Activated T-cell treated with anti-CD3 and anti-CD28 coated beads, Interleukin-2, amount 50 U/mL, for 24 hours (primary cell): ENCODE data around the gene ATP2C2.
A peak's percentile ranks its signal among the peaks of the same experiment; 100 is the strongest.

Source experiments
- DNase-seq: peaks from one replicate; pipeline ENCODE4 v3.0.0-alpha.2; 2020
- H3K27ac Mint-ChIP-seq: 2 replicates; pipeline ENCODE4 v1.8.0; 2020; ENCODE audit warnings: mild to moderate bottlenecking, mixed read lengths
- H3K27me3 Mint-ChIP-seq: 2 replicates; pipeline ENCODE4 v1.8.0; 2020; ENCODE audit warnings: mixed read lengths
- H3K36me3 Mint-ChIP-seq: 2 replicates; pipeline ENCODE4 v1.8.0; 2020; ENCODE audit warnings: low read depth, mixed read lengths
- H3K4me1 Mint-ChIP-seq: 2 replicates; pipeline ENCODE4 v1.8.0; 2020; ENCODE audit warnings: low read depth, mixed read lengths
- H3K4me3 Mint-ChIP-seq: 2 replicates; pipeline ENCODE4 v1.8.0; 2020; ENCODE audit warnings: mild to moderate bottlenecking, moderate library complexity, mixed read lengths
- H3K9me3 Mint-ChIP-seq: 2 replicates; pipeline ENCODE4 v1.8.0; 2020; ENCODE audit warnings: mixed read lengths

ATP2C2 gene

GRCh38 chr16:84496991-84497390 is 128.7 kb downstream of the ATP2C2 start:
- Mint-ChIP-seq H3K27ac (no peak overlapping the region), H3K36me3 (peaks cover 48% of the 10 kb centered on the region), H3K9me3 (peaks cover 5% of the 10 kb centered on the region), H3K4me3 (no peak overlapping the region), H3K4me1 (peaks cover 1% of the 10 kb centered on the region), H3K27me3 (no peaks in the 10 kb centered on the region)
- no peak for DNase-seq

DNA sequence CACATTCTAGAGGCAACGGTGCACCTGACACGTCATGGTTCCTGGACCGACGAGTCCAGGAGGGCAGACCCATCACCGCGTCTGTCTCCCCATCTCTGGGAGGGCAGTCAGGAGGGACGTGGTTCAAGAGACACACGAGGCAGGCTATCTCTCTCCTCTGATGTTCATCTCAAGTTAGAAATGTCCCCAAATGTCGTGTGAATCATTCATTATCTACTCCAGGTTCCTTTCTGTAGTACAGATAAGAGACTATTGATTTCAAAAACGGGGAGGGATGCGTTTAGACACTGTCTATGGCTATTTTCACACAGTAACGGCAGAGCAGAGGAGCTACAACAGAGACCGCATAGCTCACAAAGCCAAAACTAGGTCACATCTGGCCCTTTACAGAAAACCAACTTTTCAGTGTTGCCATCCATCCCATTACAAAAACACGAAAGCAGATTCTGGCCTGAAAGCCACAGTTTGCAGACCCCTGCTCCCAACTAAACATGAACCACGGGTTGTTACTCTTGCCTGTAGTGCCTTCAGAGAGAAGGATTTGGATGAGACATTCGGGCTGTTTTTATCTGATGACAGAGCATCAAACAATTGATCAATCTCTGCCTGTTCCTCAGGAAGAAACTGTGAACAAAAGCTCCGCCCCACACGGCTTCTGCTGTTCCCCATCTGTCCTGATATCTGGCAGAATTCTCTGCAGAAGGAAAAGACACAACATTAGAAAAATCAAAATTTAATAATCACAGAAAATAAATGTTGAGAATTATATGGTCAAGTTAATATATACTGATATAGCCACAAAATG is 129.3 kb downstream of the ATP2C2 start:
- Mint-ChIP-seq H3K4me1 (peaks cover 1% of the 10 kb centered on the region), H3K9me3 (peaks cover 5% of the 10 kb centered on the region), H3K4me3 (no peak overlapping the region), H3K27me3 (no peaks in the 10 kb centered on the region), H3K36me3 (peaks cover 48% of the 10 kb centered on the region), H3K27ac (no peak overlapping the region)
- DNase-seq, result peak; percentile 7

- Mint-ChIP-seq H3K36me3 (peaks cover 43% of the 10 kb centered on the region), H3K9me3 (peaks cover 1% of the 10 kb centered on the region), H3K27me3 (no peaks in the 10 kb centered on the region), H3K4me3 (no peak overlapping the region), H3K27ac (no peak overlapping the region), H3K4me1 (peaks cover 1% of the 10 kb centered on the region)
- DNase-seq, result no peak
Observed at GRCh38 chr16:84498223-84498610, 129.9 kb downstream of the ATP2C2 start.

- Mint-ChIP-seq H3K27ac (no peak overlapping the region), H3K9me3 (no peaks in the 10 kb centered on the region), H3K4me3 (no peak overlapping the region), H3K36me3 (peaks cover 37% of the 10 kb centered on the region), H3K4me1 (peaks cover 6% of the 10 kb centered on the region), H3K27me3 (no peaks in the 10 kb centered on the region)
- peak; percentile 9 for DNase-seq
Observed at GRCh38 chr16:84498859-84499620, 130.7 kb downstream of the ATP2C2 start.

DNA sequence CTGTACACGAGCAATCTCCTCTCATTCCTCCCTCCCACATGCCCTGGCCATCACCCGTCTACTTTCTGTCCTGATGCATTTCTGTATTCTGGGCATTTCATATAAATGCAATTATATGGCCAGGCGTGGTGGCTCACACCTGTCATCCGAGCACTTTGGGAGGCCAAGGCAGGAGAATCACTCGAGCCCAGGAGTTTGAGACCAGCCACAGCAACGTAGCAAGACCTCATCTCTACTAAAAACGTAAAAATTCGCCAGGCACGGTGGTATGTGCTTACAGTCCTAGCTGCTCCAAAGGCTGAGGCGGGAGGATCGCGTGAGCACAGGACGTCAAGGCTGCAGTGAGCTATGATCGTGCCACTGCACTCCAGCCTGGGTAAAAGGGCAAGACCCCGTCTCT is 131.3 kb downstream of the ATP2C2 start:
- no peak overlapping the region for H3K4me3 Mint-ChIP-seq
- no peak overlapping the region for H3K27ac Mint-ChIP-seq
- H3K4me1 Mint-ChIP-seq, result peaks cover 8% of the 10 kb centered on the region
- H3K27me3 Mint-ChIP-seq, result no peaks in the 10 kb centered on the region
- DNase-seq, result peak; percentile 11
- H3K36me3 Mint-ChIP-seq, result peaks cover 32% of the 10 kb centered on the region
- no peaks in the 10 kb centered on the region for H3K9me3 Mint-ChIP-seq

- Mint-ChIP-seq H3K27ac (no peak overlapping the region), H3K36me3 (peaks cover 26% of the 10 kb centered on the region), H3K4me3 (no peak overlapping the region), H3K4me1 (peaks cover 16% of the 10 kb centered on the region), H3K9me3 (no peaks in the 10 kb centered on the region), H3K27me3 (no peaks in the 10 kb centered on the region)
- no peak for DNase-seq
Observed at GRCh38 chr16:84500531-84500930, 132.2 kb downstream of the ATP2C2 start.

DNA sequence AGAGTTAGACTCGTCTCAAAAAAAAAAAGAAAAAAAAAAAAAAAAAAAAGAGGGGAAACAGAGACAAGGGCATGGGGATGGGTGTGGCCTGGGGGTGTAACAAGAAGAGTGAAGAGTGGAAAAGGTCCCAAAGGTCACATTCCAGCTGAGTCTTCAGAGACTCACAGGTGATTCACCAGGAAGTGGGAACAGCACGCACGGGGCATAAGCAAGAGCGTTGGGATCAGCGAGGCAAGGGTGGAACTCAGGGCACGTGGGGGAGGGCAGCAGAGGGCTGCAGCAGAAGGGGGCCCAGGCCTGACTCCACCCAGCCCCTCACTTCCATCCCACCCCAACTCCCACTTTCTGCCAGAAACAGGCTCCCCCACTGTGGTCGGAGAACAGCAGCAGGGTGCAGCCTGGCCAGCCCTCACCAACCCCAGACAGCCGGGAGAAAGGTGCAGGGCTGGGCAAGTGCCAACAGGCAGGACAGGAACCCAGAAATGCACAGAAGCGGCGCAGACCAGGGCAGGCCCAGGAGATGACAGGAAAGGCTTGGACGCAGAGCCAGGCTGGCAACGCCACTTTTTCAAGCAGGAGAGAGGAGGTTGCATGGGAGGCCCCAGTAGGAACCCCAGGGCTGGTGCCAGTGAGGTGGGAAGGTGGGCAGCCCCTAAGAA is 132.9 kb downstream of the ATP2C2 start:
- H3K27ac Mint-ChIP-seq, result no peak overlapping the region
- peaks cover 23% of the 10 kb centered on the region for H3K4me1 Mint-ChIP-seq
- peaks cover 20% of the 10 kb centered on the region for H3K36me3 Mint-ChIP-seq
- no peaks in the 10 kb centered on the region for H3K9me3 Mint-ChIP-seq
- H3K27me3 Mint-ChIP-seq, result no peaks in the 10 kb centered on the region
- no peak for DNase-seq
- H3K4me3 Mint-ChIP-seq, result no peak overlapping the region

DNA sequence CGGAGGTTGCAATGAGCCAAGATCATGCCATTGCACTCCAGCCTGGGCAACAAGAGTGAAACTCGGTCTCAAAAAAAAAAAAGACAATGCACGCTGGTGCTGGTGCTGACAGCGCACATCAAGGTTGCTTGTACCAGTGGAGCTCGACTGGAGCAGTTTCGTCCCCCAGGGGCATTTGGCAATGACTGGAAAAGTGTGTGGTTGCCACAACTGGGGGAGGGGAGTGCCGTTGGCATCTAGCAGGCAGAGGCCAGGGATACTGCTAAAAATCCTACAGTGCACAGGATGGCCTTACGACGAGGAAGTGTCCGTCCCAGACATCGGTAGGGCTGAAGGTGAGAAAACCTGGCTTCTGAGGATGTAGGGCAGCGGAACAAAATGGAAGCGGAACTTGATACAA is 133.7 kb downstream of the ATP2C2 start:
- Mint-ChIP-seq H3K4me3 (no peak overlapping the region), H3K9me3 (no peaks in the 10 kb centered on the region), H3K27ac (no peak overlapping the region), H3K36me3 (peaks cover 12% of the 10 kb centered on the region), H3K4me1 (peaks cover 31% of the 10 kb centered on the region), H3K27me3 (no peaks in the 10 kb centered on the region)
- DNase-seq, result no peak

DNA sequence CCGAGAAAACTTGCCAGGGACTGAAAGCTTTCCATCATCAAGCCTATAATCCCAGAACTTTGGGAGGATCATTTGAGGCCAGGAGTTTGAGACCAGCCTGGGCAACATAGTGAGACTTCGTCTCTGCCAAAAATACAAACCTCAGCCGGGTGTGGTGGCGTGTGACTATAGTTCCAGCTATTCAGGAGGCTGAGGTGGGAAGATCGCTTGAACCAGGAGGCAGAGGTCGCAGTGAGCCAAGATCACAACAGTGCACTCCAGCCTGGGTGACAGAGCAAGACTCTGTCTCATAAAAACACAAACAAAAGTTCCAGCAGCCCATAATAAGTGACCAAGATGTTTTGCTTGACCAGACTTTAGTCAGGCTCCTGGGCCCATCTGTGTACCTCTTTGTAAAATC is 134.2 kb downstream of the ATP2C2 start:
- DNase-seq, result no peak
- Mint-ChIP-seq H3K27ac (no peak overlapping the region), H3K36me3 (peaks cover 7% of the 10 kb centered on the region), H3K4me3 (no peak overlapping the region), H3K4me1 (peaks cover 36% of the 10 kb centered on the region), H3K27me3 (no peaks in the 10 kb centered on the region), H3K9me3 (no peaks in the 10 kb centered on the region)

DNA sequence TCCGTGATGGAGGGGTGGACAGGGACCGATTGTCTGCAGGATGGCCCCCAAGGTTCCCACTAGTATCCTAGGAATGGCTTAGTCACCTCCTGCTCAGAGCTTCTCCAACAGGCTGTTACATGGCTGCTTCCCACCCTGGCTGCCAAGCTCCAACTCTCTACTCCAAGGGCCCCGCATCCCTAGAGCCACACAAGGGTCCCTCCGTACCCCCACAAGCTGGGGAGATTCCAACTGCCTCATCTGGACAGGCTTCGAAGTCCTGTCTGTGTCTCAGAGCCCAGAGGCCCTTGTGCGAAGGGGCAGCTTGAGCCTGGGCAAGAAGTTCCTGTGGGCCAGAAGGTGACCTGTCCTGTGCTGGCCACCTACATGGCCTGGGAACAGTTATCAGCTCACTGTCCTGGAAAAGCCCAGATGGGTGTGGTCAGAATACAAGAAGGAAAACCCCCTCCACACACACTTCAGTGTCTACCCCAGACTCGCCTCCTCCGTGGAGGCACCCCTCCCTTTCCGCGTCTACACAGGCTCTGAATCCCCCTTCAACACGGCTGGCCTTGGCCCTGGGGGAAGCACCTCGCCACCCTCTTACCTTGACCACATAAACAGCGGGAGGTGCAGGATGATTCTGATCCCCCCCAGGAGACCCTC is 135.5 kb downstream of the ATP2C2 start:
- H3K36me3 Mint-ChIP-seq, result peaks cover 2% of the 10 kb centered on the region
- DNase-seq, result no peak
- H3K27me3 Mint-ChIP-seq, result no peaks in the 10 kb centered on the region
- H3K9me3 Mint-ChIP-seq, result no peaks in the 10 kb centered on the region
- peaks cover 47% of the 10 kb centered on the region for H3K4me1 Mint-ChIP-seq
- H3K27ac Mint-ChIP-seq, result peak overlapping the region; percentile 71
- peak overlapping the region; percentile 86 for H3K4me3 Mint-ChIP-seq

- H3K36me3 Mint-ChIP-seq, result peaks cover 2% of the 10 kb centered on the region
- H3K27ac Mint-ChIP-seq, result peak within 1 kb of the TSS; percentile 90
- H3K4me3 Mint-ChIP-seq, result peak within 1 kb of the TSS; percentile 86
- peak; percentile 98 for DNase-seq
- H3K4me1 Mint-ChIP-seq, result peaks cover 49% of the 10 kb centered on the region
- no peaks in the 10 kb centered on the region for H3K9me3 Mint-ChIP-seq
- H3K27me3 Mint-ChIP-seq, result no peaks in the 10 kb centered on the region
Observed at GRCh38 chr16:84504420-84505248, 136.3 kb downstream of the ATP2C2 start, which contains the start of gene MEAK7. Gene MEAK7, minus strand, starts transcription at chr16:84504659. Its CDS starts 6,573 bp downstream, at chr16:84498086.

DNA sequence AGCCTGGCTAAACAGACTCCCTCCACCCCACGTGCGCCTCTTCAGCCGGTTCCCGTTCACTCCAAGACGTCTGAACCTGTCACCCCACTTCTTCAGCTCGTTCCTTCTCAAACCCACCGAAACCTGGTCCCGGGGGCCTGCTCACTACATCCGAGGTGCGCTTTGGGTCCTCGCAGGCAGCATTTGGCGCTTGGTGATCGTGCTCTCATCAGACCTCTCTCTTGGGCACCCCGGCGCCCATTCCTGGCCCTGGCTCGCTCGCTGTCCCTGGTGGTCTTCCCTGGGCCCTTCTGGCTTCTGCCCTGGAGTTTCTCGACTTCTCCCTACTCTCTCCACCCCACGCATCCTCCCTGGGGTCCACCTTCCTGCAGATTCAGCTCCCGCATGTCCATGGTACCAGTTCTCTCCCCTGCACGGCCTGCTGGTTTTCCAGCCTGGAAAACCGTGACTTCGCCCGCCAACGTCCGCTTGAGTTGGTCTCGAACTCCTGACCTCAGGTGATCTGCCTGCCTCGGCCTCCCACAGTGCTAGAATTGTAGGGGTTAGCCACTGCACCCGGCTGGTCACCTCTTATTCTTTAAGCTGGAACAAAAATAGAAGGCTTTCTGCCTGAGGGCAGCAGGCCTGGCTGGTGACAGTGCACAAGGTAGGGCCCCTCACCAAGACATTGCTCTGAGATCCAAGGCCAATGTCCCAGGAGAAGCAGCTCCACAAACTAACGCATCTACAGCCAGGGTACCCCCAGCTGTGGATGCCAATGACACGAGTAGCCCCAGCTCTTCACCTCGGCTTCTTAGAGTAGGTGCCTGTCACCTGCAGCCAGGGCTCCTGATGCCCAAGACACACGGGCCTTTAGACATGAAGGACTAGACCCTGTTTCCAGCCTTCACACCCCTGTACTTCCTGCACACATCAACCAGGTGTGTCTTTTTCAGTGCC is 137.2 kb downstream of the ATP2C2 start:
- Mint-ChIP-seq H3K4me1 (peaks cover 49% of the 10 kb centered on the region), H3K9me3 (no peaks in the 10 kb centered on the region), H3K36me3 (peaks cover 2% of the 10 kb centered on the region), H3K27me3 (no peaks in the 10 kb centered on the region), H3K27ac (peak overlapping the region; percentile 90), H3K4me3 (peak overlapping the region; percentile 86)
- peak; percentile 34 for DNase-seq
